ENCODE data around the gene HEY2.

GRCh38 chr6:125749173-125749864 is at the start of gene HEY2:
- TF ChIP-seq CTCF (optimal IDR thresholded peaks at IDR 0.05 in 1 of 3, IDR thresholded peaks at IDR 0.05 in 1 of 3, conservative IDR thresholded peaks at IDR 0.05 in 1 of 3; ENCODE audit: extremely low read depth in 1 of 3, insufficient read depth in 2 of 3, low read length in 3 of 3) (no peak), EZH2 (IDR thresholded peaks at IDR 0.05; ENCODE audit: low read length) (no peak)
